K562 (cell line): ENCODE data around the gene NACC1. TPM values are rescaled to one million over a fixed set of nuclear protein-coding genes. Genes with fewer than 3 reads are reported as not detected.

Experiments
- ESRRA ChIP-seq: fragments of 450-650 bp; IDR thresholded peaks from 2 replicates; pipeline ENCODE4 v1.6.1; 2014; ENCODE audit warnings: low read depth, mild to moderate bottlenecking, moderate library complexity, borderline replicate concordance
- KAT7 ChIP-seq: sonication (generic); formaldehyde crosslinking; IDR thresholded peaks from 2 replicates; pipeline ENCODE4 v1.8.0; 2022; ENCODE audit warnings: missing genetic modification reagents, mild to moderate bottlenecking, borderline replicate concordance
- KHSRP ChIP-seq: fragments of 450-650 bp; IDR thresholded peaks from 2 replicates; pipeline ENCODE4 v1.6.1; 2017
- NEUROD1 ChIP-seq: fragments of 150-350 bp; IDR thresholded peaks from 2 replicates; pipeline ENCODE4 v1.6.1; 2014; ENCODE audit warnings: borderline replicate concordance, low read length, low read depth; ENCODE audit not compliant: partially characterized antibody
- SNIP1 ChIP-seq: fragments of 450-650 bp; IDR thresholded peaks from 2 replicates; pipeline ENCODE4 v1.7.1; 2017; ENCODE audit warnings: low read depth, mild to moderate bottlenecking
- STAG1 ChIP-seq: sonication (generic); formaldehyde crosslinking; IDR thresholded peaks from 2 replicates; pipeline ENCODE4 v1.5.0; 2020; ENCODE audit warnings: missing genetic modification reagents, borderline replicate concordance
- ZNF780A ChIP-seq: fragments of 250-450 bp; sonication (Bioruptor Pico); IDR thresholded peaks from 2 replicates; pipeline ENCODE4 v1.5.0; 2021; ENCODE audit warnings: mild to moderate bottlenecking
- polyA plus RNA-seq, 8 experiments: library from polyadenylated mRNA; depleted of rRNA in 4 of 8; stranded (reverse) in 5 of 8; unstranded in 3 of 8; fragments of >200 nt; fragmentation: Nextera tagmentation in 2 of 8; fragmentation: Illumina TruSeq in 1 of 8; extraction: Ambion mirVana in 2 of 8; extraction: Trizol in 1 of 8; gene quantifications; 2 replicates each; pipeline versions ENCODE4 v1.2.1 to v1.2.3, GENCODE V29; 2011 to 2014; ENCODE audit warnings: inconsistent platforms in 1 of 8, missing spikeins in 1 of 8
- total RNA-seq, 7 experiments: library from RNA; depleted of rRNA in 6 of 7; stranded (reverse); fragments of >200 nt in 6 of 7; fragmentation: Illumina TruSeq in 2 of 7; extraction: Trizol in 2 of 7; gene quantifications; 2 replicates each; pipeline versions ENCODE4 v1.2.1 to v1.2.3, GENCODE V29; 2011 to 2021; ENCODE audit warnings: low replicate concordance in 1 of 7
- TF ChIP-seq, protein P1 (sequence below): fragments of 250-450 bp; sonication (Bioruptor Pico); IDR thresholded peaks from 2 replicates; pipeline ENCODE4 v1.9.0; 2021; ENCODE audit warnings: mild to moderate bottlenecking, inconsistent platforms
- TF ChIP-seq, protein P2 (sequence below): sonication (generic); formaldehyde crosslinking; IDR thresholded peaks from 2 replicates; pipeline ENCODE4 v1.8.1; 2023; ENCODE audit warnings: mild to moderate bottlenecking, missing genetic modification reagents
- TF ChIP-seq, protein P3 (sequence below), 2 experiments: fragments of 450-650 bp in 1 of 2; sonication (generic) in 1 of 2; formaldehyde crosslinking in 1 of 2; IDR thresholded peaks; 2 replicates each; pipeline versions ENCODE4 v1.7.1 to v1.9.0; 2016 to 2022; ENCODE audit warnings: inconsistent platforms in 1 of 2, mild to moderate bottlenecking in 1 of 2, missing genetic modification reagents in 1 of 2
- TF ChIP-seq, protein P4 (sequence below): sonication (generic); formaldehyde crosslinking; IDR thresholded peaks from 2 replicates; pipeline ENCODE4 v1.8.1; 2022; ENCODE audit warnings: missing genetic modification reagents

Gene NACC1
- total and polyA plus RNA-seq, 9 of the 15 experiments (the other 6 are each of a cell fraction or from before 2014, with no cell fraction given) = 0.04 to 96.6 (median 25.8) TPM

DNA sequence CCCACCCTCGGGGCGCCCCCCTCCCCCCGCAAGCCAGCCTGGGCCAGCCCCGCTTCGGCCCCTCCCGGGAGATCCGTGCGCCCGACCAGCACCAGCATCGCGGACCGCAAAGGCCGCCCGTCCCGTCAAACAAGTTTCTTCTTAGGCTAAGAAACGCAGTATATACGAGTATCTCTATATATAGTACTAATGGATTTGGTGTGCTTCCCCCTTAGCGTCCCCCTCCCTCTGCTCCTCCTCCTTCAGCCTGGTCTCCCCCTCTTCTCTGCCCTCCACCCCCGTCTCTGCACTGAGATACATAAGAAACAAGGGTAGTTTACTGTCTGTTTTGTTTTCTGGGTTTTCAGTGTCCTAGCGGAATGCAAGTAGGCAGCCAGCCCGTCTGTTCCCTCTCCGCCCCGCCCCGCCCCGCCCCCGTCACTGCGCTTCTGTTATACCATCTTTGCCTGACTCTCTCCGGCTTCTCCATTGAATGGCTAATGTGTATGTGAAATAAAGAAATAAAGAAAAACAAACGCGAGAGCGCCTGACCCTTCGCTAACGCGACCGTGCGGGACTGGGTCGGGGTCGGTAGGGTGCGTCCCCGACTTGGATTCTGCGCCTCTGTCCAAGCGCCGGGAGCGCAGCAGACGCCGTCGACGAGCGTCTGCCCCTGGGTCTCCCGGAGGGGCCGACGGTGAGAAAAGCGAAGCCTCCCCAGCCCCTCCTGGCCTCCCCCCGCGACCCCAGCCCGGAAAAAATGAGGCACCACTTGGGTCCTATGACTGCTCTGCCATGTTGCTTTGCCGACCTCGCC is 19.6 kb upstream of the NACC1 start (continued):
- TF ChIP-seq, protein P1, sequence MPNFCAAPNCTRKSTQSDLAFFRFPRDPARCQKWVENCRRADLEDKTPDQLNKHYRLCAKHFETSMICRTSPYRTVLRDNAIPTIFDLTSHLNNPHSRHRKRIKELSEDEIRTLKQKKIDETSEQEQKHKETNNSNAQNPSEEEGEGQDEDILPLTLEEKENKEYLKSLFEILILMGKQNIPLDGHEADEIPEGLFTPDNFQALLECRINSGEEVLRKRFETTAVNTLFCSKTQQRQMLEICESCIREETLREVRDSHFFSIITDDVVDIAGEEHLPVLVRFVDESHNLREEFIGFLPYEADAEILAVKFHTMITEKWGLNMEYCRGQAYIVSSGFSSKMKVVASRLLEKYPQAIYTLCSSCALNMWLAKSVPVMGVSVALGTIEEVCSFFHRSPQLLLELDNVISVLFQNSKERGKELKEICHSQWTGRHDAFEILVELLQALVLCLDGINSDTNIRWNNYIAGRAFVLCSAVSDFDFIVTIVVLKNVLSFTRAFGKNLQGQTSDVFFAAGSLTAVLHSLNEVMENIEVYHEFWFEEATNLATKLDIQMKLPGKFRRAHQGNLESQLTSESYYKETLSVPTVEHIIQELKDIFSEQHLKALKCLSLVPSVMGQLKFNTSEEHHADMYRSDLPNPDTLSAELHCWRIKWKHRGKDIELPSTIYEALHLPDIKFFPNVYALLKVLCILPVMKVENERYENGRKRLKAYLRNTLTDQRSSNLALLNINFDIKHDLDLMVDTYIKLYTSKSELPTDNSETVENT (CRISPR knock-in tag) = no peak
- no peak for TF ChIP-seq SNIP1
- TF ChIP-seq, protein P2, sequence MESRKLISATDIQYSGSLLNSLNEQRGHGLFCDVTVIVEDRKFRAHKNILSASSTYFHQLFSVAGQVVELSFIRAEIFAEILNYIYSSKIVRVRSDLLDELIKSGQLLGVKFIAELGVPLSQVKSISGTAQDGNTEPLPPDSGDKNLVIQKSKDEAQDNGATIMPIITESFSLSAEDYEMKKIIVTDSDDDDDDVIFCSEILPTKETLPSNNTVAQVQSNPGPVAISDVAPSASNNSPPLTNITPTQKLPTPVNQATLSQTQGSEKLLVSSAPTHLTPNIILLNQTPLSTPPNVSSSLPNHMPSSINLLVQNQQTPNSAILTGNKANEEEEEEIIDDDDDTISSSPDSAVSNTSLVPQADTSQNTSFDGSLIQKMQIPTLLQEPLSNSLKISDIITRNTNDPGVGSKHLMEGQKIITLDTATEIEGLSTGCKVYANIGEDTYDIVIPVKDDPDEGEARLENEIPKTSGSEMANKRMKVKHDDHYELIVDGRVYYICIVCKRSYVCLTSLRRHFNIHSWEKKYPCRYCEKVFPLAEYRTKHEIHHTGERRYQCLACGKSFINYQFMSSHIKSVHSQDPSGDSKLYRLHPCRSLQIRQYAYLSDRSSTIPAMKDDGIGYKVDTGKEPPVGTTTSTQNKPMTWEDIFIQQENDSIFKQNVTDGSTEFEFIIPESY = no peak
- TF ChIP-seq ESRRA = no peak; the same call in 1 of the 2 replicates
- TF ChIP-seq STAG1 = no peak
- TF ChIP-seq NEUROD1 = no peak
- TF ChIP-seq KHSRP = no peak
- peak; percentile 74; the same call in 1 of the 2 replicates for TF ChIP-seq ZNF780A (CRISPR knock-in tag)
- TF ChIP-seq, protein P3, sequence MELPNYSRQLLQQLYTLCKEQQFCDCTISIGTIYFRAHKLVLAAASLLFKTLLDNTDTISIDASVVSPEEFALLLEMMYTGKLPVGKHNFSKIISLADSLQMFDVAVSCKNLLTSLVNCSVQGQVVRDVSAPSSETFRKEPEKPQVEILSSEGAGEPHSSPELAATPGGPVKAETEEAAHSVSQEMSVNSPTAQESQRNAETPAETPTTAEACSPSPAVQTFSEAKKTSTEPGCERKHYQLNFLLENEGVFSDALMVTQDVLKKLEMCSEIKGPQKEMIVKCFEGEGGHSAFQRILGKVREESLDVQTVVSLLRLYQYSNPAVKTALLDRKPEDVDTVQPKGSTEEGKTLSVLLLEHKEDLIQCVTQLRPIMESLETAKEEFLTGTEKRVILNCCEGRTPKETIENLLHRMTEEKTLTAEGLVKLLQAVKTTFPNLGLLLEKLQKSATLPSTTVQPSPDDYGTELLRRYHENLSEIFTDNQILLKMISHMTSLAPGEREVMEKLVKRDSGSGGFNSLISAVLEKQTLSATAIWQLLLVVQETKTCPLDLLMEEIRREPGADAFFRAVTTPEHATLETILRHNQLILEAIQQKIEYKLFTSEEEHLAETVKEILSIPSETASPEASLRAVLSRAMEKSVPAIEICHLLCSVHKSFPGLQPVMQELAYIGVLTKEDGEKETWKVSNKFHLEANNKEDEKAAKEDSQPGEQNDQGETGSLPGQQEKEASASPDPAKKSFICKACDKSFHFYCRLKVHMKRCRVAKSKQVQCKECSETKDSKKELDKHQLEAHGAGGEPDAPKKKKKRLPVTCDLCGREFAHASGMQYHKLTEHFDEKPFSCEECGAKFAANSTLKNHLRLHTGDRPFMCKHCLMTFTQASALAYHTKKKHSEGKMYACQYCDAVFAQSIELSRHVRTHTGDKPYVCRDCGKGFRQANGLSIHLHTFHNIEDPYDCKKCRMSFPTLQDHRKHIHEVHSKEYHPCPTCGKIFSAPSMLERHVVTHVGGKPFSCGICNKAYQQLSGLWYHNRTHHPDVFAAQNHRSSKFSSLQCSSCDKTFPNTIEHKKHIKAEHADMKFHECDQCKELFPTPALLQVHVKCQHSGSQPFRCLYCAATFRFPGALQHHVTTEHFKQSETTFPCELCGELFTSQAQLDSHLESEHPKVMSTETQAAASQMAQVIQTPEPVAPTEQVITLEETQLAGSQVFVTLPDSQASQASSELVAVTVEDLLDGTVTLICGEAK (IDR thresholded peaks at IDR 0.05) = 0 out of 2 replicates have a peak, but pooled peaks have one; percentile 32
- TF ChIP-seq, protein P3 (CRISPR knock-in tag; IDR thresholded peaks at IDR 0.05) = no peak
- 0 out of 2 replicates have a peak, but pooled peaks have one; percentile 4 for TF ChIP-seq KAT7 (CRISPR knock-in tag)
- TF ChIP-seq, protein P4, sequence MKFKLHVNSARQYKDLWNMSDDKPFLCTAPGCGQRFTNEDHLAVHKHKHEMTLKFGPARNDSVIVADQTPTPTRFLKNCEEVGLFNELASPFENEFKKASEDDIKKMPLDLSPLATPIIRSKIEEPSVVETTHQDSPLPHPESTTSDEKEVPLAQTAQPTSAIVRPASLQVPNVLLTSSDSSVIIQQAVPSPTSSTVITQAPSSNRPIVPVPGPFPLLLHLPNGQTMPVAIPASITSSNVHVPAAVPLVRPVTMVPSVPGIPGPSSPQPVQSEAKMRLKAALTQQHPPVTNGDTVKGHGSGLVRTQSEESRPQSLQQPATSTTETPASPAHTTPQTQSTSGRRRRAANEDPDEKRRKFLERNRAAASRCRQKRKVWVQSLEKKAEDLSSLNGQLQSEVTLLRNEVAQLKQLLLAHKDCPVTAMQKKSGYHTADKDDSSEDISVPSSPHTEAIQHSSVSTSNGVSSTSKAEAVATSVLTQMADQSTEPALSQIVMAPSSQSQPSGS = no peak
